Kidney (tissue), 14 donors: ENCODE data around the gene DNAJC10. TPM values are rescaled to one million over a fixed set of nuclear protein-coding genes. Genes with fewer than 3 reads are reported as not detected.
"Not testable (repeated sequence)": the region's sequence is repeated elsewhere in the genome, so short reads cannot be mapped to it uniquely, and the experiment has no call there.

Experiments
- DNase-seq, 5 donors: peaks; one replicate each; pipeline ENCODE4 v3.0.0-alpha.2; 2013 to 2020
- FAIRE-seq: peaks from 2 replicates; lab custom pipeline; 2012; peaks lifted over from hg19 to GRCh38; lab: Jason Lieb, UNC
- H3K27ac ChIP-seq, 2 donors: one replicate each; pipeline ENCODE4 v1.7.0; 2013; ENCODE audit warnings: low read depth in 2 of 2, low read length in 2 of 2, inconsistent platforms in 1 of 2
- H3K27me3 ChIP-seq: one replicate; pipeline ENCODE4 v1.7.1; 2013; ENCODE audit warnings: low read length, inconsistent platforms; ENCODE audit not compliant: control insufficient read depth, insufficient read depth
- H3K36me3 ChIP-seq, 3 donors: one replicate each; pipeline versions ENCODE4 v1.7.0 to v1.7.1; 2013; ENCODE audit warnings: low read length in 3 of 3, control low read depth in 1 of 3, inconsistent platforms in 1 of 3; ENCODE audit not compliant: insufficient read depth in 3 of 3, control insufficient read depth in 2 of 3
- H3K4me1 ChIP-seq, 3 donors: one replicate each; pipeline versions ENCODE4 v1.7.0 to v1.7.1; 2013; ENCODE audit warnings: low read length in 3 of 3, inconsistent platforms in 1 of 3, low read depth in 1 of 3; ENCODE audit not compliant: control insufficient read depth in 2 of 3, insufficient read depth in 2 of 3
- H3K4me3 ChIP-seq, 3 donors: one replicate each; pipeline versions ENCODE4 v1.7.0 to v1.8.1; 2013; ENCODE audit warnings: low read length in 3 of 3, control low read depth in 1 of 3, inconsistent platforms in 1 of 3
- H3K9ac ChIP-seq, 3 donors: one replicate each; pipeline versions ENCODE4 v1.7.0 to v1.7.1; 2013; ENCODE audit warnings: low read length in 3 of 3, control low read depth in 1 of 3, inconsistent platforms in 1 of 3
- H3K9me3 ChIP-seq, 3 donors: one replicate each; pipeline versions ENCODE4 v1.7.0 to v1.7.1; 2013; ENCODE audit warnings: low read length in 3 of 3, control low read depth in 1 of 3, inconsistent platforms in 1 of 3; ENCODE audit not compliant: control insufficient read depth in 2 of 3, insufficient read depth in 1 of 3
- CTCF ChIP-seq: IDR thresholded peaks from 3 replicates; pipeline ENCODE4 v1.5.1; 2012; ENCODE audit warnings: mild to moderate bottlenecking, moderate library complexity, borderline replicate concordance; ENCODE audit not compliant: insufficient read depth; ENCODE audit errors: extremely low read depth
- intact Hi-C: fragments of 100-400 bp; cut with DNase I; formaldehyde crosslinking; loops from one replicate; pipeline ENCODE4 v1.11.1; 2022
- polyA plus RNA-seq: library from polyadenylated mRNA; stranded (reverse); fragments of 350-450 nt; fragmentation: Illumina TruSeq; extraction: RNeasy Lipid Tissue Mini Kit (QIAGEN cat#74804); gene quantifications from one replicate; pipeline ENCODE4 v1.2.3, GENCODE V29; 2014; ENCODE audit warnings: low read depth, low replicate concordance; ENCODE audit not compliant: insufficient read depth
- total RNA-seq: library from RNA; stranded (reverse); fragmentation: NEBNext Ultra II Directional; extraction: Animal tissue kit (Norgen Biotek cat#: 25700); gene quantifications from one replicate; pipeline ENCODE4 v1.2.1, GENCODE V29; 2021
- donor health status: control.
- donor health status: control.
- donor health status: control.
- donor health status: control.
- donor health status: control.
- donor health status: DM: yes; HTN: yes; CAD: no.
- donor health status: Normal renal cell carcinoma (clear cell type).

Gene DNAJC10
- total and polyA plus RNA-seq, 2 donors from 2014 or later, result 30.1 to 127 TPM

GRCh38 chr2:182740701-182741100 lies 24.6 kb downstream of the DNAJC10 start:
- no peak for TF ChIP-seq CTCF
- H3K36me3 ChIP-seq, result peaks cover 5 to 29% (median 7%) of the 10 kb centered on the region in 3 donors
- H3K4me3 ChIP-seq, result no peak overlapping the region
- intact Hi-C loops, result no loop called here
- no peak for FAIRE-seq
- H3K9ac ChIP-seq, result no peak overlapping the region
- no peak overlapping the region for H3K27ac ChIP-seq
- no peaks in the 10 kb centered on the region for H3K9me3 ChIP-seq
- H3K4me1 ChIP-seq, result no peaks in the 10 kb centered on the region
- no peaks in the 10 kb centered on the region for H3K27me3 ChIP-seq
- DNase-seq, result no peak

- no peaks in the 10 kb centered on the region for H3K27me3 ChIP-seq
- no peak overlapping the region for H3K4me3 ChIP-seq
- no peaks in the 10 kb centered on the region for H3K9me3 ChIP-seq
- DNase-seq (no peak), FAIRE-seq (no peak)
- no peak overlapping the region for H3K27ac ChIP-seq
- H3K9ac ChIP-seq, result no peak overlapping the region
- intact Hi-C loops, result no loop called here
- H3K4me1 ChIP-seq, result no peaks in the 10 kb centered on the region
- H3K36me3 ChIP-seq, result peaks cover 5 to 27% (median 7%) of the 10 kb centered on the region in 3 donors
- TF ChIP-seq CTCF, result no peak
These were observed 25.6 kb downstream of the DNAJC10 start for GRCh38 chr2:182741620-182742019.

- H3K27me3 ChIP-seq, result no peaks in the 10 kb centered on the region
- peaks cover 0 to 10% (median 2%) of the 10 kb centered on the region in 3 donors for H3K36me3 ChIP-seq
- no peak for TF ChIP-seq CTCF
- H3K9ac ChIP-seq, result no peak overlapping the region
- H3K4me1 ChIP-seq, result no peaks in the 10 kb centered on the region
- intact Hi-C loops, result no loop called here
- no peak overlapping the region for H3K4me3 ChIP-seq
- H3K9me3 ChIP-seq, result no peaks in the 10 kb centered on the region
- no peak overlapping the region for H3K27ac ChIP-seq
- FAIRE-seq, result no peak
- no peak for DNase-seq
These were observed 28.4 kb downstream of the DNAJC10 start for GRCh38 chr2:182744490-182744889.

GRCh38 chr2:182745061-182745460 lies 29.0 kb downstream of the DNAJC10 start:
- intact Hi-C loops, result no loop called here
- H3K36me3 ChIP-seq, result peaks cover 0 to 10% (median 5%) of the 10 kb centered on the region in 3 donors

GRCh38 chr2:182745894-182746293 lies 29.8 kb downstream of the DNAJC10 start:
- H3K9me3 ChIP-seq, H3K9ac ChIP-seq, intact Hi-C loops, FAIRE-seq, DNase-seq, H3K4me1 ChIP-seq, H3K27ac ChIP-seq, H3K27me3 ChIP-seq, H3K4me3 ChIP-seq: not testable (repeated sequence)
- peaks cover 0 to 12% (median 6%) of the 10 kb centered on the region in 3 donors for H3K36me3 ChIP-seq

More at GRCh38 chr2:182745061-182745460, 29.0 kb downstream of the DNAJC10 start:
- H3K9ac ChIP-seq, result no peak overlapping the region
- no peak for TF ChIP-seq CTCF
- no peaks in the 10 kb centered on the region for H3K27me3 ChIP-seq
- no peak for FAIRE-seq
- no peaks in the 10 kb centered on the region for H3K9me3 ChIP-seq
- H3K27ac ChIP-seq, result no peak overlapping the region
- H3K4me3 ChIP-seq, result no peak overlapping the region
- DNase-seq, result no peak
- H3K4me1 ChIP-seq, result no peaks in the 10 kb centered on the region
